ENCODE results near the gene DHRS3. TPM values are rescaled to one million over a fixed set of nuclear protein-coding genes. Genes with fewer than 3 reads are reported as not detected.

Gene DHRS3
- total RNA-seq, 1 experiment from 2014 or later, result 59.4 TPM

- ChIA-PET POLR2A (no interaction called here), CTCF (no interaction called here)
- H3K27ac Mint-ChIP-seq (ENCODE audit: unreplicated experiment), result peak overlapping the region; percentile 64
- H3K9me3 Mint-ChIP-seq (ENCODE audit: unreplicated experiment), result no peaks in the 10 kb centered on the region
- Histone ChIP-seq H3K9me3 (no peaks in the 10 kb centered on the region), H3K4me1 (peaks cover 25% of the 10 kb centered on the region), H3K27me3 (replicated peaks; ENCODE audit: control insufficient read depth, insufficient read depth, low read length) (no peaks in the 10 kb centered on the region), H3K36me3 (ENCODE audit: control insufficient read depth, insufficient read depth, low read length) (peaks cover 6% of the 10 kb centered on the region), H3K4me3 (ENCODE audit: low read depth, low read length) (no peak overlapping the region)
- H3K4me1 Mint-ChIP-seq (ENCODE audit: low read depth, unreplicated experiment), result peaks cover 23% of the 10 kb centered on the region
- no TSS peak for BruUV-seq (replicated peaks)
- peaks cover 73% of the 10 kb centered on the region for H3K36me3 Mint-ChIP-seq (ENCODE audit: insufficient read depth, unreplicated experiment)
- H3K27me3 Mint-ChIP-seq (ENCODE audit: insufficient read depth, unreplicated experiment), result no peaks in the 10 kb centered on the region
- no peak for DNase-seq
- no peak for TF ChIP-seq CTCF (IDR thresholded peaks at IDR 0.05; ENCODE audit: insufficient read depth in 1 of 2, low read depth in 1 of 2, low read length in 1 of 2, severe bottlenecking in 1 of 2, unreplicated experiment in 1 of 2)
- intact Hi-C loops (cut with micrococcal nuclease; ENCODE audit: unreplicated experiment), result no loop called here
- no peak overlapping the region for H3K4me3 Mint-ChIP-seq (ENCODE audit: unreplicated experiment)
Measured at GRCh38 chr1:12610941-12611340, 7.1 kb downstream of the DHRS3 start.

- DNase-seq, result no peak
- Mint-ChIP-seq H3K4me3 (ENCODE audit: unreplicated experiment) (no peak overlapping the region), H3K36me3 (ENCODE audit: insufficient read depth, unreplicated experiment) (peaks cover 68% of the 10 kb centered on the region), H3K27ac (ENCODE audit: unreplicated experiment) (peak overlapping the region; percentile 64), H3K27me3 (ENCODE audit: insufficient read depth, unreplicated experiment) (no peaks in the 10 kb centered on the region), H3K4me1 (ENCODE audit: low read depth, unreplicated experiment) (peaks cover 23% of the 10 kb centered on the region), H3K9me3 (ENCODE audit: unreplicated experiment) (no peaks in the 10 kb centered on the region)
- Histone ChIP-seq H3K4me1 (peaks cover 26% of the 10 kb centered on the region), H3K4me3 (ENCODE audit: low read depth, low read length) (no peak overlapping the region), H3K36me3 (ENCODE audit: control insufficient read depth, insufficient read depth, low read length) (peaks cover 6% of the 10 kb centered on the region), H3K27me3 (replicated peaks; ENCODE audit: control insufficient read depth, insufficient read depth, low read length) (no peaks in the 10 kb centered on the region), H3K9me3 (no peaks in the 10 kb centered on the region)
- CTCF ChIA-PET, result no interaction called here
- TF ChIP-seq CTCF (IDR thresholded peaks at IDR 0.05; ENCODE audit: insufficient read depth in 1 of 2, low read depth in 1 of 2, low read length in 1 of 2, severe bottlenecking in 1 of 2, unreplicated experiment in 1 of 2), result no peak
- no TSS peak for BruUV-seq (replicated peaks)
- POLR2A ChIA-PET, result no interaction called here
- intact Hi-C loops (cut with micrococcal nuclease; ENCODE audit: unreplicated experiment), result no loop called here
Measured at GRCh38 chr1:12610305-12610935, 7.6 kb downstream of the DHRS3 start.

DNA sequence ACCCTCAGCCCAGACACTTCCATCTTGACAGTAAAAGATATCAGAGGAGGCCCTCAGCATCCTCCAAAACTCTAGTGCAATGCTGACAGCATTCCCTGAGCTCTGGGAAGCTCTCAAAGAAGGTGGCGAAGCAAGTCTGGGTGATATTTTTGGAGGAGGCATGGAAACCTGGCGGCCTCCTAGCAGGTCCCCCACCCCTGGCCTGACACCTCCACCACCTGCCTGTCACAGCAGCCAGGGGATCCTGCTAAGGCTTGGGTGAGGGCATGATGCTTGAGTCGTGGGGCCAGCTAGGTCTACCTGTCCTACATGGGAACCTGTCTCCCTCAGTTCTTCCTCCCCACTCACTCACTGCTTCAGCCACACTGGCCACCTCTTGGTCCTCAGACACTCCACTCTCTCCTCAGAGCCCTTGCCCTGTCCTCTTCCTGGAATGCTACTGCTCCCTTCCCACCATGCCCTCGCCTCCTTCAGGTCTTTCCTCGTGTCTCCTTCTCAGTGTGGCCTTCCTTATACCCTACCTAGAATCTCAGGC, 8.5 kb downstream of the DHRS3 start:
- CTCF ChIA-PET, result no interaction called here
- no peak for TF ChIP-seq CTCF (IDR thresholded peaks at IDR 0.05; ENCODE audit: insufficient read depth in 1 of 2, low read depth in 1 of 2, low read length in 1 of 2, severe bottlenecking in 1 of 2, unreplicated experiment in 1 of 2)
- Mint-ChIP-seq H3K27ac (ENCODE audit: unreplicated experiment) (peak overlapping the region; percentile 43), H3K4me1 (ENCODE audit: low read depth, unreplicated experiment) (peaks cover 19% of the 10 kb centered on the region), H3K36me3 (ENCODE audit: insufficient read depth, unreplicated experiment) (peaks cover 66% of the 10 kb centered on the region), H3K4me3 (ENCODE audit: unreplicated experiment) (no peak overlapping the region), H3K9me3 (ENCODE audit: unreplicated experiment) (no peaks in the 10 kb centered on the region), H3K27me3 (ENCODE audit: insufficient read depth, unreplicated experiment) (no peaks in the 10 kb centered on the region)
- H3K4me3 ChIP-seq (ENCODE audit: low read depth, low read length), result no peak overlapping the region
- peaks cover 29% of the 10 kb centered on the region for H3K4me1 ChIP-seq
- no peaks in the 10 kb centered on the region for H3K9me3 ChIP-seq
- H3K27me3 ChIP-seq (replicated peaks; ENCODE audit: control insufficient read depth, insufficient read depth, low read length), result no peaks in the 10 kb centered on the region
- no peak for DNase-seq
- BruUV-seq (replicated peaks), result no TSS peak
- intact Hi-C loops (cut with micrococcal nuclease; ENCODE audit: unreplicated experiment), result no loop called here
- POLR2A ChIA-PET, result no interaction called here
- H3K36me3 ChIP-seq (ENCODE audit: control insufficient read depth, insufficient read depth, low read length), result peaks cover 6% of the 10 kb centered on the region

Measured in Caco-2 (cell line).